Activated CD8-positive, alpha-beta memory T cell treated with anti-CD3 and anti-CD28 coated beads, Interleukin-2, amount 50 U/mL, for 4 hours (primary cell): ENCODE data around the gene LIMS2.

Experiments
- DNase-seq: peaks from one replicate; pipeline ENCODE4 v3.0.0-alpha.2; 2020

The LIMS2 gene

GRCh38 chr2:127673291-127674069, 1.9 kb downstream of the LIMS2 start:
- DNase-seq, result no peak

- DNase-seq, result no peak
Observed at GRCh38 chr2:127672341-127673224, 2.7 kb downstream of the LIMS2 start.

DNA sequence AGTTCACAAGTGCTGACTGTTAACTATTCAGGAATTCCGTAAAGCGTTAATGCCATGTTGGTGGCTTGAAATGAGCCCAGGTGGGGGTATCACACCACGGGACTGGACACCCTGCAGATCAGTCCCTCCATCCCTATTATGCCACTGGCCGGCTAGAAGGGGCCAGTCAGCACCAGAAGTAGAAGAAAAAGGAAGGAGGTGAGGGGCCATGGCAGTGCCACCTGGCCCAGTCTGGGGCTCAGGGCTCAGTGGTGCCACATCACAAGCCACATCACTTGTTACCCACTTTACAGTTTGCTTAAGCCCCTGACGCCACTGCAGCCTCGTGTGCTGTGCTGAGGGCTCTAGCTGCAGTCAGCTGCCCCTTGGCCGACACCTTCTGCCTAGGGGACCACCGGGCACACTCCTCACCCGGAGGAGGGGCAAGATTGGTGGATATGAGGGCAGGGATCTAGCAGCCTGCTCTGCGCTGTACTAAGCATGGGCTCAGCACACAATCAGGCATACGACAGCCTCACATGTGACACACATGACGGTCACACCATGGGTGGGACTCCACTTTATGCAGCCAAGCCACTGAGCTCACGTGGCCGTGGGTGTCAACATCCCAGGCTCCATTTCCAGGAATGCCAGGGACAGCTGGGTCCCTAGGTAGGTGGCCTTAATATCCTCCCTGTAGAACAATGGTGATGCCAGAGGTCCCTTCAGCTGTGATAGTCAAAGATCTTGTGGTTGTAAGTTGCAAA, 3.6 kb downstream of the LIMS2 start:
- DNase-seq, result no peak

GRCh38 chr2:127670957-127671290, 4.4 kb downstream of the LIMS2 start:
- no peak for DNase-seq

- no peak for DNase-seq
Observed at GRCh38 chr2:127670055-127670956, 5.0 kb downstream of the LIMS2 start.

DNA sequence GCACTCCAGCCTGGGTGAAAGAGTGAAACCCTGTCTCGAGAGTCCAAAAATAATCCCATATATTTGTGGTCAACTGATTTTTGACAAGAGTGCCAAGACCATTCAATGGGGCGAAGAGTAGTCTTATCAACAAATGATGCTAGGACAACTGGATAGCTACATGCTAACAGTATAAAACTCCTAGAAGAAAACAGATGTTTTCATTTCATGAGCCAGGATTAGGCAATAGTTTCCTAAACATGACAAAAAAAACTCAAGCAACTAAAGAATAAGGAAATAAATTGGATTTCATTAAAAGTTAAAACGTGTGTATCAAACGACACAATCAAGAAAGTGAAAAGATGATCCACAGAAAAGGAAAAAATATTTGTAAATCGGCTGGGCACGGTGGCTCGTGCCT, 6.3 kb downstream of the LIMS2 start:
- DNase-seq, result no peak

DNA sequence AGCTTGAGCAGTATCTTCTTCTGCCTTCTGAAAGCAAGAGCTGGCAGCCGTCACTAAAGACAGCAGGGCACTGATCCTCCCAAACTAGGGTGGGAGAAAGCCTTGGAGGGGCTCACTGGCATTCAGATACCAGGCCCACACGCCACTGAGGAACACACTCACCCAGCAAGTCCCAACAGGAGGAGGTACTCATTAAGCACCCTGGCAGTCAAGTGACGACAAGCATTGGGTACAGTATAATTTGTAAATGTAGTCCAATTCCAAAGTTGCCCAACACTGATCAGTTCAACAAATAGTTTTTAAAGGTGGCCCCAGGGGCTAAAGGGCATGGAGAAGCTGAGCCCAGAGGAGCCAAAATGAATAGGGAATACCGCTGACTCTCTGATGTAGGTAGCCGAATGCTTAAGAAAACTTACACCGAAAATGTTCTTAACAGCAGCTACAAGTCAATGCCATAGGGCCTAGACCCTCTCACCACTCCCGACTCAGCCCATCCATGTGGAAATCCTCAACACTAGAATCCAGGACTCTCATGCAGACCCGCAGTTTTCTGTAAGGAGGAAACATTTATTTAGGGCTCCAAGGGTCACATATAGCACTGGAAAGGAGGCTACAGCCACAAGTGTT, 9.9 kb downstream of the LIMS2 start:
- no peak for DNase-seq

GRCh38 chr2:127664895-127665225, 10.5 kb downstream of the LIMS2 start:
- no peak for DNase-seq

- DNase-seq, result no peak
Observed at GRCh38 chr2:127664065-127664894, 11.1 kb downstream of the LIMS2 start.

DNA sequence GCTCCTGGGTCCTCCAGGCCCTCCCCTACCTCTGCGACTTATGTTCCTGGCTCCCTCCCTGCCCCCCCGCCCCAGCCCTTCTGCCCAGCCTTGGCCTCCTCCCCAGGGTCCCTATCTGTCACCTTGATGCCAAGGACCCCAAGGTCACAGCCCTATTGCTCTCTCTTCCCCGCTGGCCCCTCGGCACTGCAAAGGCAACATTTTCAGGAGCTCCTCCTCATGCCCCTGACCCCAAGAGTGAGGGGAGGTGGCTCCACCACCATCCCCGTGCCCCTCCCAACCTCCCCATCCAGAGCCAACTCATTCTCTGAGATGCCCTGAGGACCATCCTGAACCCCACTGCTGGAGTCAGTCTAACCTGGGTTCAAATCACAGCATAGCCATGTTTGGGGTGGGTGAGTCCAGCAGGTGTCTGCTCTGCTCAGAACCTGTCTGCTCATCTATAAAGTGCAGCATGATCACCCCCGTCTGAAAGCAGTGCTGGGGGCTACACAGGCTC, 11.7 kb downstream of the LIMS2 start:
- no peak for DNase-seq

DNA sequence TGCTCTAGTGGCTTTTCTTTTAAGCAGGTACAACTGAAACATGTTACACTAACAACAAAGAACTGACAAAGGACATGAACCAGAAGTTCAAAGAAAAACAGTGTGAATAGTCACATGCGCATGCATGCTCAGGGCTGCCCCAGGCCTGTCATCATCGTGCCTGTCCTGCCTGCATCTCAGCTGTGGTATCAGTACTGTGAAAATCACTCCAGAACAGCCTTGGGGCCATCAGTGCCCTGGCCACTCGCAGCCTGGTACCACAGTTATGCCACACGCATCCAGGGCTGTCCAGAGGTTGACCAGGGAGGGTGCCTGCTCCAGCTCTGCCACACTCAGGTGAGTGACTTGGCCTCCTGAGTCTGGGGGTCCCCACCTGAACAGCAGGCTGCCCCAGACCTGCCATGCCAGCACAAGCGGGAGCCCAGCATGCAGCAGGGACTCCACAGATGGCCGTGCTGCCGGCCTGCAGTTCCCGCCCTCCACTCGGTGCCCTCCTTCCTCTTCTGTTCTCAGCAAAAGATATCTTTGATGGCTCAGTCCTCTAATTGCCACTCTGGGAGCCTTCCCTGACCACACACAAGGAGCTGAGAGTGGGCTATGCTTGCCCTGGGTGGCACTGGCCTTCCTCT, 12.3 kb downstream of the LIMS2 start:
- no peak for DNase-seq

DNA sequence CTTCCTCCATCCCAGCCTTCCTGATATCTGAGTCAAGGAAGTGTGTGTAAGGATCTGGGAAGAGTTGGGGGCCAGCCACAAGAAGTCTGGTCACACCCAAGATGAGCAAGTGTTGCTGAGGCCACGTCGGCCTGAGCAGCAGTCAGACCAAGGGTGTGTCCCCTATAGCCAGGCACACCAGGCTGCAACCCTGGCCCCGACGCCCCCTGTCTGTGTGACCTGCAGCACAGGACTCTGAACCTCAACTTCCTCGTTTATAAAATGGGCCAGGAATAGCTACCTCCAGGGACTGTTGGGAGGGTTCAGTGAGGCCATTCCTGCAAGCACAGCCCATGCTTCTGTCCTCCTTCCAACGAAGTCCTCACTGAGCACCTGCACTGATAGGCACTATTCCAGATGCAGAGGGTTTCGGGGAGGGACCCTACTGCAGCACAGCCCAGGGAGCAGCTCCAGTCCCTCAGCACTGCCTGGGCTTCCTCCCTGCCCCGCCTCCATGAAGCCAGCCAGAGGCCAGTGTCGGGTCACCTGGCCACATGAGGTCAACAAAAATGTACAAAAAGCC, 13.3 kb downstream of the LIMS2 start:
- no peak for DNase-seq

DNA sequence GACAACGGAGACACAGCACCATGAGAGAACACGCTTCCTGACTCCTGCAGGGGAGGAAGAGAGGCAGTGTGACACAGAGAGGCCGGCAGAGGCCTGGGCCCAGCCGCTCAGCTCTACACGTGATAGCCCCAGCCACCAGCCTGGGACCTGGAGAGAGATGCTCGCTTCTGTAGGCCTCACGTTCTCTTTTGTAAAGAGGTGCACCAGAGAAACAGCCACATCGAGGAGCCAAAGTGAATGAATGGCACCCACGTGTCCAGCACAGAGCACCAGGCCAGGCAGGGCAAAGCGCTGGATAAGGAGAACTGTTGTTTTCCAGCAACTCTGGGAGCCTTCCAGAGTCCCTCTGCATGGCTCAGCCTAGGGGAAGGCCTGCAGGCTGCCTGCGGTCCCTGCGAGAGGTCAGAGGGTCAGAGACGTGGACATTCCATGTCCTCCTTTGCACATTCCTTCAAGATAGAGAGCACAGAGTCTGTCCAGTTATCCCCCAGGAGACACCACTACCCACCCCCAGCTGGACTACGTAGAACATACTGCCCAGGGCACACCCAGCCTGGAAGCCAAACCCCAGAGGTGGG, 14.2 kb downstream of the LIMS2 start:
- DNase-seq, result no peak

- no peak for DNase-seq
Observed at GRCh38 chr2:127660291-127660578, 15.1 kb downstream of the LIMS2 start.

GRCh38 chr2:127659408-127660290, 15.7 kb downstream of the LIMS2 start:
- DNase-seq, result peak; percentile 7

- DNase-seq, result no peak
Observed at GRCh38 chr2:127658641-127659407, 16.5 kb downstream of the LIMS2 start.

DNA sequence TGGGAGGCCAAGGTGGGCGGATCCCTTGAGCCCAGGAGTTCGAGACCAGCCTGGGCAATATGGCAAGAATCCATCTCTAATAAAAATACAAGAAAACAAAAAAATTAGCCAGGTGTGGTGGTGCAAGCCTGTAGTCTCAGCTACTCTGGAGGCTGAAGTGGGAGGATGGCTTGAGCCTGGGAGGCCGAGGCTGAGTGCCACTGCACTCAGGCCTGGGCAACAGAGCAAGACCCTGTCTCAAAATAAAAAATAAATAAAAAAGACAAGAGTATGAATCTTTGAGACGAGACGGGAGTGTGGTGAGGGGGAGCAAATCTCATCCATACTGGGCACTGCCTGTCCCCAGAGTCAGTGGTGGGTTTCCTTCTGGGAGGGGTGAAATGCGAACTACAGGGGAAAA, 17.2 kb downstream of the LIMS2 start:
- no peak for DNase-seq

- no peak for DNase-seq
Observed at GRCh38 chr2:127657232-127657595, 18.1 kb downstream of the LIMS2 start.
